ENCODE results near the gene LPP. TPM values are rescaled to one million over a fixed set of nuclear protein-coding genes. Genes with fewer than 3 reads are reported as not detected.
A peak's percentile ranks its signal among the peaks of the same experiment; 100 is the strongest.

Gene LPP
- total and polyA plus RNA-seq, 2 of the 4 experiments (the other 2 are of a cell fraction), result 16.0 to 130 TPM

DNA sequence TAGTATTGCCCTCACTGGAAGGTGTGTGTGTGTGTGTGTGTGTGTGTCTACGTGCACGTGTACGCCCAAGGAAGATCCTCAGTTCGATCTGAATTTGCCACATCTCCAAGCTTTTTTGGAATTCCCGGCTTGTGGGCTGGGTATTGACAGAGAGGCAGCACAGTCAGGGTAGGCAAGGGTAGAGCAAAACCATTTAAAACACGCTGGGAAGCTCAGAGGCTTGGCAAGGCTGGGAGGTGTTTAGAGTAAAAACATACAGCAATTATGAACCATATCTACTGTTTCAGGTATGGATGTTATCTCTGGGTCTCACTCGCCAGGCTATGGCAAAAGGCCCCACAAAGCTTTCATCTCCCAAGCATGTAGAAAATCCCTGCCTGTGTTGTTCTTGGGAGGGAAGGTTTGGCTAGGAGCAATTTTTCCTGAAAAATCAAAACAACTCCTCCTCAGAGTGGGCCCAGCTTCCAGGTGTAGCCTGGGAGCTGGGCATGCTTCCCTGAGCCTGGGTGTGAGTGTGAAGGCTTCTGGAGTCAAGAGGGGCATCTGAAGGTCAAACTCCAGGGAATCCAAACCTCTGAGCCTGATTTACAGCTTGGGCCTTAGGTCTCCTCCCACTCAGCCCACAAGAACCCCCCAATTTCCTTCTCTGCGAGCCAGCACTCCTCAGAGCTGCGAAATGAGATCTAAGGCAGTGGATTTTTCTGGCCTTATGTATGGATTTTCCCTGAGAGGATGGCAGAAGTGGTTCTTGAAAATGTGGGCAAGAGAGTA is 773.0 kb downstream of the LPP start:
- no peaks in the 10 kb centered on the region for H4K20me1 ChIP-seq (ENCODE audit: insufficient read depth, low read length)
- H3K27ac ChIP-seq (ENCODE audit: insufficient read depth, low read length), result no peak overlapping the region
- H2BK20ac ChIP-seq (ENCODE audit: low read depth, low read length), result no peak overlapping the region
- H3K14ac ChIP-seq (replicated peaks; ENCODE audit: low read depth, low read length), result peak overlapping the region; percentile 13; the same call in 1 of the 2 replicates
- H3K9me3 ChIP-seq (ENCODE audit: control insufficient read depth, insufficient read depth, low read length), result no peaks in the 10 kb centered on the region
- TF ChIP-seq, protein P1, sequence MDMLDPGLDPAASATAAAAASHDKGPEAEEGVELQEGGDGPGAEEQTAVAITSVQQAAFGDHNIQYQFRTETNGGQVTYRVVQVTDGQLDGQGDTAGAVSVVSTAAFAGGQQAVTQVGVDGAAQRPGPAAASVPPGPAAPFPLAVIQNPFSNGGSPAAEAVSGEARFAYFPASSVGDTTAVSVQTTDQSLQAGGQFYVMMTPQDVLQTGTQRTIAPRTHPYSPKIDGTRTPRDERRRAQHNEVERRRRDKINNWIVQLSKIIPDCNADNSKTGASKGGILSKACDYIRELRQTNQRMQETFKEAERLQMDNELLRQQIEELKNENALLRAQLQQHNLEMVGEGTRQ (IDR thresholded peaks at IDR 0.05; ENCODE audit: low read depth, low read length), result no peak
- TF ChIP-seq MXI1 (IDR thresholded peaks at IDR 0.05; ENCODE audit: borderline replicate concordance, low read depth, low read length) (no peak), SMC3 (IDR thresholded peaks at IDR 0.05; ENCODE audit: low read depth, low read length) (no peak)
- H2BK120ac ChIP-seq (ENCODE audit: low read depth, low read length), result no peak overlapping the region
- in situ Hi-C loops (cut with MboI; ENCODE audit: low sequenced_read_pairs), result no loop called here
- no peaks in the 10 kb centered on the region; the same call in 1 of the 2 replicates for H3K9me1 ChIP-seq (ENCODE audit: insufficient read depth, low read length)
- intact Hi-C loops (cut with micrococcal nuclease), result no loop called here
- peaks cover 3% of the 10 kb centered on the region; the same call in 1 of the 2 replicates for H3K4me1 ChIP-seq (ENCODE audit: control insufficient read depth, insufficient read depth, low read length)
- H3K9ac ChIP-seq (ENCODE audit: low read depth, low read length), result no peak overlapping the region
- no peak for ATAC-seq (ENCODE audit: low read depth)
- no peak overlapping the region; the same call in 1 of the 2 replicates for H3K4ac ChIP-seq (ENCODE audit: low read depth, low read length)
- no peak overlapping the region for H2AK9ac ChIP-seq (replicated peaks; ENCODE audit: low read depth, low read length, poor library complexity)
- 100% methylated on average over 4 of the region's 9 CpGs; no CpG with 5 or more reads in 1 of the 2 experiments for WGBS, 2 experiments (ENCODE audit: extremely low coverage in 2 of 2, insufficient read length in 1 of 2)
- H2BK5ac ChIP-seq (ENCODE audit: low read depth, low read length, poor library complexity, severe bottlenecking), result no peak overlapping the region
- H3K4me3 ChIP-seq (ENCODE audit: insufficient read depth, low read depth, low read length), result no peak overlapping the region
- H3K56ac ChIP-seq (ENCODE audit: extremely low read depth, insufficient read depth, low read length), result no peak overlapping the region
- no peaks in the 10 kb centered on the region for H3K79me1 ChIP-seq (ENCODE audit: low read depth in 1 of 2, low read length in 2 of 2)
- no peak overlapping the region for H2AK5ac ChIP-seq (ENCODE audit: low read depth, low read length)
- H2AFZ ChIP-seq (replicated peaks; ENCODE audit: low read length, poor library complexity), result no peak overlapping the region
- no peak overlapping the region for H3K4me2 ChIP-seq (ENCODE audit: low read depth, low read length)
- H3K23ac ChIP-seq (ENCODE audit: low read depth, low read length), result no peak overlapping the region
- no TSS peak for BruUV-seq (replicated peaks)
- H3K27me3 ChIP-seq (ENCODE audit: control insufficient read depth, insufficient read depth, low read length), result no peaks in the 10 kb centered on the region
- no peak overlapping the region for H3K18ac ChIP-seq (ENCODE audit: low read depth, low read length)
- ChIA-PET POLR2A (ENCODE audit: unreplicated experiment) (no interaction called here), CTCF (interaction anchor here (0.9 kb wide), 1 partner anchor 18 kb away, joined by 3 read pairs; no protein-coding TSS in a partner anchor)
- no peak overlapping the region for H4K8ac ChIP-seq (ENCODE audit: low read depth in 2 of 2, low read length in 2 of 2)
- no peaks in the 10 kb centered on the region for H3K36me3 ChIP-seq (ENCODE audit: control insufficient read depth, insufficient read depth, low read length)
- dilution Hi-C loops (cut with HindIII; ENCODE audit: low sequenced_read_pairs, unreplicated experiment), result no loop called here
- H4K5ac ChIP-seq (ENCODE audit: low read depth, low read length), result no peak overlapping the region
- no peak overlapping the region for H2BK15ac ChIP-seq (ENCODE audit: low read depth, low read length)
- DNase-seq, result peak; percentile 8
- H4K91ac ChIP-seq (ENCODE audit: insufficient read depth, low read depth, low read length), result no peak overlapping the region
